Non-pigmented ciliary epithelial cell (primary cell): Measurements from ENCODE around the gene C1orf116.
A peak's percentile ranks its signal among the peaks of the same experiment; 100 is the strongest.

ENCODE experiments used
- DNase-seq: peaks from one replicate; pipeline ENCODE4 v3.0.0-alpha.2; 2010; ENCODE audit warnings: low read depth

Gene C1orf116

GRCh38 chr1:207032528-207033017 lies at the start of gene C1orf116:
TSS of gene C1orf116 (minus strand) at chr1:207032756. CDS start at chr1:207027598, 5,158 bp downstream.
- DNase-seq: no peak

- DNase-seq: no peak
Measured at GRCh38 chr1:207081806-207082205, 49.2 kb upstream of the C1orf116 start.

GRCh38 chr1:207081088-207081487 lies 48.5 kb upstream of the C1orf116 start:
- DNase-seq: no peak

GRCh38 chr1:207079706-207080241 lies 47.2 kb upstream of the C1orf116 start:
- DNase-seq: no peak

GRCh38 chr1:207078578-207079132 lies 46.1 kb upstream of the C1orf116 start:
- DNase-seq: no peak

GRCh38 chr1:207077470-207078377 lies 45.2 kb upstream of the C1orf116 start:
- peak; percentile 51 for DNase-seq

- no peak for DNase-seq
Measured at GRCh38 chr1:207077012-207077411, 44.5 kb upstream of the C1orf116 start.

GRCh38 chr1:207076181-207076955 lies 43.8 kb upstream of the C1orf116 start:
- DNase-seq: no peak

GRCh38 chr1:207073906-207074820 lies 41.6 kb upstream of the C1orf116 start:
- no peak for DNase-seq

GRCh38 chr1:207072233-207072632 lies 39.7 kb upstream of the C1orf116 start:
- DNase-seq: no peak

- no peak for DNase-seq
Measured at GRCh38 chr1:207071426-207071825, 38.9 kb upstream of the C1orf116 start.

GRCh38 chr1:207070811-207071210 lies 38.3 kb upstream of the C1orf116 start:
- no peak for DNase-seq

- no peak for DNase-seq
Measured at GRCh38 chr1:207069858-207070506, 37.4 kb upstream of the C1orf116 start.

GRCh38 chr1:207069061-207069460 lies 36.5 kb upstream of the C1orf116 start:
- DNase-seq: no peak

- DNase-seq: no peak
Measured at GRCh38 chr1:207067665-207068064, 35.1 kb upstream of the C1orf116 start.

- DNase-seq: no peak
Measured at GRCh38 chr1:207067185-207067584, 34.6 kb upstream of the C1orf116 start.

GRCh38 chr1:207064561-207064960 lies 32.0 kb upstream of the C1orf116 start:
- no peak for DNase-seq

- DNase-seq: no peak
Measured at GRCh38 chr1:207063014-207063413, 30.5 kb upstream of the C1orf116 start.

- DNase-seq: no peak
Measured at GRCh38 chr1:207062058-207062457, 29.5 kb upstream of the C1orf116 start.

GRCh38 chr1:207060596-207060995 lies 28.0 kb upstream of the C1orf116 start:
- DNase-seq: no peak

GRCh38 chr1:207059881-207060280 lies 27.3 kb upstream of the C1orf116 start:
- no peak for DNase-seq
